Astrocyte of the hippocampus (primary cell): ENCODE measurements around the gene ARHGAP6.
A peak's percentile ranks its signal among the peaks of the same experiment; 100 is the strongest.
"Not testable (repeated sequence)": the region's sequence is repeated elsewhere in the genome, so short reads cannot be mapped to it uniquely, and the experiment has no call there.

Source experiments
- DNase-seq: peaks from one replicate; pipeline ENCODE4 v3.0.0; 2011; ENCODE audit warnings: low read depth, low spot score

The ARHGAP6 gene

DNA sequence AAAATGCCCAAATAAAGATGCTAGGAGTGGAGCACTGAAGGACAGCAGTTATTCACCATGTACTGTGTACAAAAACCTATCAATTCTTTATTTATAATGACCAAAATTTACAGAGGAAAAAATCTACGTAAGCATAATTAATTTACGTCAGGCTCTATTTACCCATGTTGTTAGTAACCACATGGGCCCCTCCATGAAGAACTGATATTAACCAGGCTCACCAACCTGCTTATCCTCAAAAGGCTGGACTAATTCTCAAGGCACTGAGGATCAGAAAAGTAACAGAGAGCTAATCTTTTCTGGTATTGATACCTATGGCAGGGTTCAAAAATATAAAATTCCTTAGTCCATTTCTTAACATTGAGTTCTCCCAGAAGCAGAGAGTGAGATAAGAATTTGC, 140.0 kb downstream of the ARHGAP6 start:
- DNase-seq = no peak

DNA sequence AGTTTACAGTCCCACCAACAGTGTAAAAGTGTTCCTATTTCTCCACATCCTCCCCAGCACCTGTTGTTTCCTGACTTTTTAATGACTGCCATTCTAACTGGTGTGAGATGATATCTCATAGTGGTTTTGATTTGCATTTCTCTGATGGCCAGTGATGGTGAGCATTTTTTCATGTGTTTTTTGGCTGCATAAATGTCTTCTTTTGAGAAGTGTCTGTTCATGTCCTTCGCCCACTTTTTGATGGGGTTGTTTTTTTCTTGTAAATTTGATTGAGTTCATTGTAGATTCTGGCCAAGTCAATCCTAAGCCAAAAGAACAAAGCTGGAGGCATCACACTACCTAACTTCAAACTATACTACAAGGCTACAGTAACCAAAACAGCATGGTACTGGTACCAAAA, 146.5 kb downstream of the ARHGAP6 start:
- not testable (repeated sequence) for DNase-seq

- DNase-seq = no peak
These were observed 155.9 kb downstream of the ARHGAP6 start for GRCh38 chrX:11509786-11510185.

- DNase-seq = no peak
These were observed 161.5 kb downstream of the ARHGAP6 start for GRCh38 chrX:11504234-11504633.

DNA sequence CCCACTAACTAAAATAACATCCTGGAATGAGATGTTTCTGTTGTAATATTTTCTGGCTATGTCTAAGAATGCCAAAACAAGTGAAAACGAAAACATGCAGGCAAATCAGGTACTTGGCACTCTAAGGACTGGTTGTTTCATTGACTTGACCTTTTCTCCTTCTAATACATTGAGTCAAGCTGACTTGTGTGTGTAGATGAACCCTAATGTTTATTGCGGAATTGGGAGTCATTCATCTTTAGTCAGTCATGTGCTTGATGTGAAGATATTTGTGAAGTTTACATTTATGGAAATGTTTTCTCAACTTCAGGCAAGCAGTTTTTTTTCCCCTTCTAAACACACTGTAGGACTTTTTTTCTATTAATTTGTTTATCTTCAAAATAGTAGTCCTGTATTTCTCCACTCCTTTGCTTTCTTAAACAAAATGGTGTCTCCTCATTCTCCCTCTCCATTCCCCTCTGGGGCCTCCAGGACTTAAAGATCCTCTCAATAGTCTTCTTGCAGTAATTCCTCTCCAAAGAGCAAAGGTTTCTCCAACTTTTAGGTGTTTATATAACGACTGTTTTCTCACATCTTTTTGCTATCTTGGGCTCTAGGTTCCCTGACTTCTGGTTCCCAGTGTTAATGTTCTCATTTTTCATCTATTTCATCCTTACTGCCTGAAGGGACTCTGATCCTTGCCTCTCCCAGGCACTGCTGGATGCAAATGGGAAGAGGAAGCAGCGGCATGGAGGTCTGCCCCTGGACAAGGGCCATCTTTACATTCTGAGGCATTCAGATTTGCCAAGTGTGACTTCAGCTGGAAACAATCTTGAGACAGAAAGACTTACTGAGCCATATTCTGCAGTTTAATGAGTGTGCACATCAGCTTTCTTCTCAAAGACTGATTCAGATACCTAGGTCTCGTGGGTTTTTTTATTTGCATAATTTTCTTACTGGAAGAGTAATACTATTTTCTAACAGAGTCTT, 166.4 kb downstream of the ARHGAP6 start:
- DNase-seq = peak; percentile 66

DNA sequence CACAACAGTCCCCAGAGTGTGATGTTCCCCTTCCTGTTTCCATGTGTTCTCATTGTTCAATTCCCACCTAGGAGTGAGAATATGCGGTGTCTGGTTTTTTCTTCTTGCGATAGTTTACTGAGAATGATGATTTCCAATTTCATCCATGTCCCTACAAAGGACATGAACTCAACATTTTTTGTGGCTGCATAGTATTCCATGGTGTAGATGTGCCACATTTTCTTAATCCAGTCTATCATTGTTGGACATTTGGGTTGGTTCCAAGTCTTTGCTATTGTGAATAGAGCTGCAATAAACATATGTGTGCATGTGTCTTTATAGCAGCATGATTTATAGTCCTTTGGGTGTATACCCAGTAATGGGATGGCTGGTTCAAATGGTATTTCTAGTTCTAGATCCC, 174.3 kb downstream of the ARHGAP6 start:
- not testable (repeated sequence) for DNase-seq

- DNase-seq = no peak
These were observed 181.4 kb downstream of the ARHGAP6 start for GRCh38 chrX:11484290-11484689.

- DNase-seq = peak; percentile 26
These were observed 184.7 kb downstream of the ARHGAP6 start for GRCh38 chrX:11481035-11481434.

DNA sequence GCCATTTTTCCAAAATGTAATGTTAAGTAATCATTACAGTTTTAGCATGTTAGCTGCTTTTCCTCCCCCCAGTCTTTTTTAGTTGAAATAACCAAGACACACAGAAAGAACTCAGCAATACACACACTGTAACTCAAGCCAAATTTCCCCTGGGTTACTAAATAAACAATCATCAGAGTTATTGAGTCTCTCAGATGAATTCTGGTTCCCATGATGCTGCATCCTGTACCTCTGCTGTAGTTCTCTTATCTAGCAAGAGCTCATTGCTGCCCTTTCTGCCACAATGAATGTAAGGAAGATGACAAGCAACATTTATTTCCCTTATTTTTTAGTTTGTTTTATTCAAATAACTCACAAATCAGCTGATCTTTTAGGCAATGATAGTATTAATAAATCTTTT, 185.1 kb downstream of the ARHGAP6 start:
- no peak for DNase-seq

- no peak for DNase-seq
These were observed 186.8 kb downstream of the ARHGAP6 start for GRCh38 chrX:11478911-11479310.

DNA sequence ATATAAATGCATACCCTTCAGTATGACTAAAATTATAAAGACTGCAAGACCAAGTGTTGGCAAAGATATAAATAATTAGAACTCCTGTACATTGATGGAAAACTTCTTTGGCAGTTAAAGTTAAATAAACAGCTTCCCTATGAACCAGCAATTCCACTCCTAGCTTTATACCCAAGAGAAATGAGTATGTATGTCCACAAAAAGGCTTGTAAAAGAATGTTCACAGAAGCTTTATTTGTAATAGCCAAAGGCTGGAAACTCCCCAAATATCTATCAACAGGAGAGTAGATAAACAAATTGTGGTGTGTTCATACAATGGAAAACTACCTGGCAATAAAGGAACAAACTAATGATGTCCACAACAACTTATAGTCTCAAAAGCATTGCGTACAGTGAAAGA, 187.7 kb downstream of the ARHGAP6 start:
- no peak for DNase-seq

DNA sequence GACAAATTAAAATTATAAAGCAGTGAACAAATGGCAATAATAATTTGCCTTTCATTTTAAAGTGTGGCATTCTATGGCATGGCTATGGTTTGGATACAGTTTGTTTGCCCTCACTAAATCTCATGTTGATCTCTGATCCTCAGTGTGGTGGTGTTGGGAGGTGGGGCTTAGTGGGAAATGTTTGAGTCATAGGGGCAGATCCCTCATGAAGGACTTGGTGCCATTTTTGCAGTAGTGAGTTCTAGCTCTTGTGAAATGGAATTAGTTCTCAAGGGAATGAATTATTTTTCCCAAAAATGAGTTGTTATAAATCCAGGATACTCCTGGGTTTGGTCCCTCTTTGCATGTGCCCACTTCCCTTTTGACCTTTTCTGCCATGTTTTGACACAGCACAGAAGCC, 191.1 kb downstream of the ARHGAP6 start:
- no peak for DNase-seq

DNA sequence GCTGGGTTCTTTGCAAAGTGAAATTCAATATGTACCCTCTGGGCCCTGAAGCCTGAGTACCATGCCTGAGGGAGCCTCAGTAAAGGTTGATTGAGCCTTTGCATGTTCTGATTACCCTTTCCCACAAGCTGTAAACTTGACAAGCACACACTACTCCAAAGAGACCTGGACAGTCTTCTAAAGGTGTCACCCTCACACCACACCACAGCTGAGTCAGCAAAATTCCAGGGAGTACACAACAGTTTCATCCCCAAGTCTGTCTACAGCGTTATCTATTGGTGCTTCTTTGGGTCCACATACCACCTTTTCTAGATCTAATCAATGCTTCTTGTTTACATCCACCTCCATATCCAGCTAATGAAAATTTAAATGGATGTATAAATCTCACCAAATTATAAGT, 191.7 kb downstream of the ARHGAP6 start:
- DNase-seq = no peak

GRCh38 chrX:11472879-11473278, 192.8 kb downstream of the ARHGAP6 start:
- no peak for DNase-seq

DNA sequence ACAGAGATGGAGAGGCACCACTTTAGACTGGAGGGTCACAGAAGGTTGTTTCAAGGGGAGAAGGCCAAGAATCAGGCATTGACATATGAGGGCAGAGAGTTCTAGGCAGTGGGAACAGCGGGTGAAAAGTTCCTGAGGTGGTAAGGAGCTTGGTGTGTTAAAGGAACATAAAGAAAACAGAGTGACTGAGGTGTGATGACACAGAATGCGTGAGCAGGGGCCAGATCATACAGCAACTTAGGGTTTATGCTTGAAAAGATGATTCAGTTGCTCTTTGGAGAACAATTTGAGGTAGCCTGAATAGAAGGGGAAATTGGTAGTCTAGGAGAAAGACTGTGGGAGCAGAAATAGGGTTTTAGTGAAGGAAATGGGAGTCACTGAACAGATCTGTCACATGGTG, 193.3 kb downstream of the ARHGAP6 start:
- no peak for DNase-seq

GRCh38 chrX:11470250-11470974, 195.3 kb downstream of the ARHGAP6 start:
- peak; percentile 87 for DNase-seq

- no peak for DNase-seq
These were observed 199.9 kb downstream of the ARHGAP6 start for GRCh38 chrX:11465648-11466411.

- no peak for DNase-seq
These were observed 200.8 kb downstream of the ARHGAP6 start for GRCh38 chrX:11464836-11465463.

- no peak for DNase-seq
These were observed 201.3 kb downstream of the ARHGAP6 start for GRCh38 chrX:11464380-11464779.

DNA sequence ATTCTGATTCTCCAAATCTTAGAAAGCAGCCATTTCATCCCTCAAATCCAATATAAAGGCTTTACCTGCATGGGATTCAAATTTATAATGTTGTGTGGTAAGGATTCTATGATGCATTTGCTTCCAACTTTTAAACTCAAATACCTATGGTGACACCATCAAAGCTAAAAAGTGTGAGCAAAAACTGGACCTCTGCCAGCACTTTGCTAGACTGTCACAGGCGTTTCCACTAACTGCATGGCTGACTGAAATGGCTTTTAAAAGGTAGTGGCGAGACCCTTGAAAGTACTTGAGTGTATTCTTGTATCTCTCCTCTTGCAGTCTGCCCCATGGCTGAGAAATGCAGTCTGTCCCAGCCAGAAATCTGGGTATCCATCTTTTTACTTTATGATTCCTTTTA, 203.1 kb downstream of the ARHGAP6 start:
- no peak for DNase-seq

- DNase-seq = no peak
These were observed 203.6 kb downstream of the ARHGAP6 start for GRCh38 chrX:11462136-11462535.
